Right lobe of liver (tissue), 4 donors: ENCODE results near the gene PURA.

Experiments used
- POLR2A ChIP-seq: fragments of 450-650 bp; IDR thresholded peaks from one replicate; pipeline ENCODE4 v1.6.1; 2017; ENCODE audit warnings: antibody characterized with exemption, mild to moderate bottlenecking
- TF ChIP-seq, protein P1 (sequence below), 4 donors: fragments of 200-600 bp in 3 of 4; fragments of 450-650 bp in 1 of 4; IDR thresholded peaks; one replicate each; pipeline versions ENCODE4 v1.5.1 to v1.8.0; 2016 to 2022; ENCODE audit warnings: antibody characterized with exemption in 4 of 4, mild to moderate bottlenecking in 2 of 4
- donor health status: DM: no; HTN: no; CAD: no.
- donor health status: DM: no; HTN: no; CAD: no.
- donor health status: DM: no; HTN: yes; CAD: no.

DNA sequence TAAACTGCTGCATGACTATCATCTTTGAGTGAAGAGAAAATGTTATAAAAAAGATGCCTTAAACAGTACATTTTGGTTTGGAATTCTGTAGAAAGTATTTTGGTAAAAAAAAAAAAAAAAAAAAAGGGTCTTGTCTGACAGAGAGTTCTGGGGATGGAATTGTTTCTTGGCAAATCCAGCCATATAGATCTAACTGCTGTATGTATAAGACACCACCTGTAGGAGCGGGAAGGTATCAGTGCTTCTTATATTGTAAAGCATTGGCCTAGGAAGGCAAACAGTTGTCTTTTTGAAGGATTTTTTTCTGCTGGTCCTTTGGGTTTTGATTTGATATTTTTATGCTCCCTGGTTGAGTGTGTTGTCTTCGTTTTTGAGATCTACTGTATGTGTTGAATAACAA, 2.8 kb downstream of the PURA start:
- TF ChIP-seq, protein P1, sequence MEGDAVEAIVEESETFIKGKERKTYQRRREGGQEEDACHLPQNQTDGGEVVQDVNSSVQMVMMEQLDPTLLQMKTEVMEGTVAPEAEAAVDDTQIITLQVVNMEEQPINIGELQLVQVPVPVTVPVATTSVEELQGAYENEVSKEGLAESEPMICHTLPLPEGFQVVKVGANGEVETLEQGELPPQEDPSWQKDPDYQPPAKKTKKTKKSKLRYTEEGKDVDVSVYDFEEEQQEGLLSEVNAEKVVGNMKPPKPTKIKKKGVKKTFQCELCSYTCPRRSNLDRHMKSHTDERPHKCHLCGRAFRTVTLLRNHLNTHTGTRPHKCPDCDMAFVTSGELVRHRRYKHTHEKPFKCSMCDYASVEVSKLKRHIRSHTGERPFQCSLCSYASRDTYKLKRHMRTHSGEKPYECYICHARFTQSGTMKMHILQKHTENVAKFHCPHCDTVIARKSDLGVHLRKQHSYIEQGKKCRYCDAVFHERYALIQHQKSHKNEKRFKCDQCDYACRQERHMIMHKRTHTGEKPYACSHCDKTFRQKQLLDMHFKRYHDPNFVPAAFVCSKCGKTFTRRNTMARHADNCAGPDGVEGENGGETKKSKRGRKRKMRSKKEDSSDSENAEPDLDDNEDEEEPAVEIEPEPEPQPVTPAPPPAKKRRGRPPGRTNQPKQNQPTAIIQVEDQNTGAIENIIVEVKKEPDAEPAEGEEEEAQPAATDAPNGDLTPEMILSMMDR (IDR thresholded peaks at IDR 0.05) = no peak
- TF ChIP-seq POLR2A = no peak
